PC-3 (cell line): ENCODE results near the gene PTN. TPM values are rescaled to one million over a fixed set of nuclear protein-coding genes. Genes with fewer than 3 reads are reported as not detected.
"Not testable (repeated sequence)": the region's sequence is repeated elsewhere in the genome, so short reads cannot be mapped to it uniquely, and the experiment has no call there.

Experiments used
- ATAC-seq: fragments of 200-7000 bp; cut with Tn5 transposase; 2 replicates; pipeline ENCODE4 v1.9.1; 2020; ENCODE audit warnings: mild to moderate bottlenecking, moderate library complexity
- BruUV-seq: library from RNA; stranded (reverse); fragments of 400-500 nt; replicated peaks from 2 replicates; lab custom pipeline; 2021; lab: Mats Ljungman, UMichigan
- CTCF ChIA-PET: fragments of 300-600 bp; sonication (Branson Sonifier 250); formaldehyde crosslinking; loops from one replicate; lab custom pipeline; 2022; ENCODE audit warnings: antibody characterized with exemption; lab: Charles Lee
- POLR2A ChIA-PET: fragments of 300-600 bp; sonication (Branson Sonifier 250); formaldehyde crosslinking; loops from one replicate; lab custom pipeline; 2022; ENCODE audit warnings: antibody characterized with exemption; ENCODE audit not compliant: unreplicated experiment; lab: Charles Lee
- DNase-seq: peaks from one replicate; pipeline ENCODE4 v3.0.0-alpha.2; 2015
- H2AFZ ChIP-seq: fragments of 300-600 bp; sonication (generic); 2 replicates; pipeline ENCODE4 v1.6.0; 2016; ENCODE audit warnings: antibody characterized with exemption, low read length
- H3F3A ChIP-seq: fragments of 300-600 bp; sonication (generic); one replicate; pipeline ENCODE4 v1.6.0; 2017; ENCODE audit warnings: antibody characterized with exemption, low read length, control low read depth, mild to moderate bottlenecking; ENCODE audit not compliant: unreplicated experiment
- H3K27ac ChIP-seq: fragments of 300-600 bp; sonication (generic); 2 replicates; pipeline ENCODE4 v1.5.1; 2016; ENCODE audit warnings: mild to moderate bottlenecking, low read length
- H3K27me3 ChIP-seq: fragments of 300-600 bp; sonication (generic); 2 replicates; pipeline ENCODE4 v1.6.1; 2016; ENCODE audit warnings: low read length, mixed read lengths
- H3K36me3 ChIP-seq: fragments of 300-600 bp; sonication (generic); 2 replicates; pipeline ENCODE4 v1.6.1; 2016; ENCODE audit warnings: low read depth, mixed run types, low read length, mixed read lengths
- H3K4me1 ChIP-seq: fragments of 300-600 bp; sonication (generic); 2 replicates; pipeline ENCODE4 v1.5.1; 2016; ENCODE audit warnings: low read length; ENCODE audit not compliant: insufficient read depth
- H3K4me2 ChIP-seq: fragments of 300-600 bp; sonication (generic); 2 replicates; pipeline ENCODE4 v1.6.0; 2016; ENCODE audit warnings: low read length
- H3K4me3 ChIP-seq: fragments of 300-600 bp; sonication (generic); 2 replicates; pipeline ENCODE4 v1.5.1; 2016; ENCODE audit warnings: mild to moderate bottlenecking, low read length, mixed read lengths
- H3K79me2 ChIP-seq: fragments of 300-600 bp; sonication (generic); 2 replicates; pipeline ENCODE4 v1.6.1; 2017; ENCODE audit warnings: low read length, mixed read lengths
- H3K9ac ChIP-seq: fragments of 300-600 bp; sonication (generic); 2 replicates; pipeline ENCODE4 v1.6.0; 2016; ENCODE audit warnings: mild to moderate bottlenecking, low read length
- H3K9me2 ChIP-seq: fragments of 300-600 bp; sonication (generic); replicated peaks from 2 replicates; pipeline ENCODE4 v1.6.1; 2016; ENCODE audit warnings: mixed run types, low read length, mixed read lengths
- H3K9me3 ChIP-seq: fragments of 300-600 bp; sonication (generic); 2 replicates; pipeline ENCODE4 v1.6.1; 2016; ENCODE audit warnings: low read length, mixed read lengths
- H4K20me1 ChIP-seq: fragments of 300-600 bp; sonication (generic); 2 replicates; pipeline ENCODE4 v1.6.1; 2016; ENCODE audit warnings: low read length, mixed read lengths
- EZH2 ChIP-seq: fragments of 300-600 bp; sonication (generic); IDR thresholded peaks from one replicate; pipeline ENCODE4 v1.6.1; 2017; ENCODE audit warnings: antibody characterized with exemption, mild to moderate bottlenecking, low read length; ENCODE audit not compliant: unreplicated experiment
- EZH2phosphoT487 ChIP-seq: fragments of 300-600 bp; sonication (generic); IDR thresholded peaks from 2 replicates; pipeline ENCODE4 v1.6.1; 2018; ENCODE audit warnings: mild to moderate bottlenecking, antibody characterized with exemption, low read length, borderline replicate concordance
- intact Hi-C: fragments of 100-400 bp; cut with micrococcal nuclease; formaldehyde crosslinking; loops from 2 replicates; pipeline ENCODE4 v1.9.0; 2023
- total RNA-seq: library from RNA; depleted of rRNA; stranded (reverse); fragments of >200 nt; gene quantifications from 2 replicates; pipeline ENCODE4 v1.2.3, GENCODE V29; 2014
- TF ChIP-seq, protein P1 (sequence below): fragments of 300-600 bp; sonication (generic); conservative IDR thresholded peaks from 2 replicates; pipeline ENCODE4 v1.5.1; 2017; ENCODE audit warnings: antibody characterized with exemption, low read depth, mild to moderate bottlenecking, low read length

PTN gene
- total RNA-seq, 1 experiment from 2014 or later, result 0.07 TPM

DNA sequence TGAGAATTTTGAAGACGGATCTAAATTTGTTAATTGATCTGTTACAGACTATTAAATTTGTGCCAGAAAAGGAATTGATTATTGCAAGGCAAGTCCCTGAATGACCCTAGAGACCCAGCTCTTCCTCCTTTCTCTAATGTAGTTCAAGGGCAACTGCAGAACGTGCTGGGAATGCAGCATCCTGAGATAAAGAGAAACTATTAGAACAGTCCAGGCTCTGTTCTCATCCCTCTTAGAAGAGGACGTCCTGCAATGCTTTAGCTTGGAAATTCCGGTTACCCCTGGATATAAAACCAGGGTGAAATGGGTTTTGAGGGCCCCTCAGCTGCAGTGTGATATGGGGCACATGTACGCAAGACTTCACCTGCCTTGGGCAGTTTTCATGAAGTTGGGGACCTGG, 67.3 kb downstream of the PTN start:
- Histone ChIP-seq H4K20me1 (no peaks in the 10 kb centered on the region), H3K9ac (no peak overlapping the region), H3K79me2 (no peaks in the 10 kb centered on the region), H3K4me2 (no peak overlapping the region), H3K36me3 (no peaks in the 10 kb centered on the region), H3K4me3 (no peak overlapping the region), H3K4me1 (no peaks in the 10 kb centered on the region), H3K27ac (no peak overlapping the region), H2AFZ (no peak overlapping the region), H3K9me2 (no peaks in the 10 kb centered on the region), H3F3A (no peaks in the 10 kb centered on the region), H3K9me3 (no peaks in the 10 kb centered on the region), H3K27me3 (no peaks in the 10 kb centered on the region)
- TF ChIP-seq EZH2 (no peak), EZH2phosphoT487 (no peak)
- TF ChIP-seq, protein P1, sequence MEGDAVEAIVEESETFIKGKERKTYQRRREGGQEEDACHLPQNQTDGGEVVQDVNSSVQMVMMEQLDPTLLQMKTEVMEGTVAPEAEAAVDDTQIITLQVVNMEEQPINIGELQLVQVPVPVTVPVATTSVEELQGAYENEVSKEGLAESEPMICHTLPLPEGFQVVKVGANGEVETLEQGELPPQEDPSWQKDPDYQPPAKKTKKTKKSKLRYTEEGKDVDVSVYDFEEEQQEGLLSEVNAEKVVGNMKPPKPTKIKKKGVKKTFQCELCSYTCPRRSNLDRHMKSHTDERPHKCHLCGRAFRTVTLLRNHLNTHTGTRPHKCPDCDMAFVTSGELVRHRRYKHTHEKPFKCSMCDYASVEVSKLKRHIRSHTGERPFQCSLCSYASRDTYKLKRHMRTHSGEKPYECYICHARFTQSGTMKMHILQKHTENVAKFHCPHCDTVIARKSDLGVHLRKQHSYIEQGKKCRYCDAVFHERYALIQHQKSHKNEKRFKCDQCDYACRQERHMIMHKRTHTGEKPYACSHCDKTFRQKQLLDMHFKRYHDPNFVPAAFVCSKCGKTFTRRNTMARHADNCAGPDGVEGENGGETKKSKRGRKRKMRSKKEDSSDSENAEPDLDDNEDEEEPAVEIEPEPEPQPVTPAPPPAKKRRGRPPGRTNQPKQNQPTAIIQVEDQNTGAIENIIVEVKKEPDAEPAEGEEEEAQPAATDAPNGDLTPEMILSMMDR, result no peak
- ATAC-seq (no peak), DNase-seq (no peak)
- CTCF ChIA-PET, result no interaction called here
- intact Hi-C loops, result no loop called here
- no TSS peak for BruUV-seq
- POLR2A ChIA-PET, result no interaction called here

DNA sequence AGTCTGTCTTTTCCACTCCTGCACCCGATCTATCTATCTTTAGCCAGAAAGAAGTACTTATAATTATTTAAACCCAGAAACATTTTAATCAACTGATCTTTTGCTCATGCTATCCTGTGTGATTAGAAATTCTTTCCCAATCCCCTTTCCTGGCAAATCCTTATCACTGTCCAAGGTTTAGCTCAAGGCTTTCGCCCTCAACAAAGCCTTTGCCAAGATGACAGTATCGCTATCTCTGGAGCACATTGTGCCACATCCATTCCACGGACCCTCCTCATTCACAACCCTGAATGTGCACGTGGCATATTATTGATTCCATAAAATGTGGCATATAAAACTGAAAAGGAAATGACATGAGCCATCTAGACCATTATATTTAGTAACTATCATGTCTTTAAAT, 71.3 kb downstream of the PTN start:
- TF ChIP-seq, protein P1, result no peak
- TF ChIP-seq EZH2phosphoT487, result no peak
- TF ChIP-seq EZH2, result no peak
- Histone ChIP-seq H2AFZ (no peak overlapping the region), H4K20me1 (no peaks in the 10 kb centered on the region), H3F3A (no peaks in the 10 kb centered on the region), H3K9ac (no peak overlapping the region), H3K36me3 (no peaks in the 10 kb centered on the region), H3K27me3 (no peaks in the 10 kb centered on the region), H3K79me2 (no peaks in the 10 kb centered on the region), H3K4me1 (no peaks in the 10 kb centered on the region), H3K4me2 (no peak overlapping the region), H3K27ac (no peak overlapping the region), H3K9me2 (no peaks in the 10 kb centered on the region), H3K9me3 (no peaks in the 10 kb centered on the region), H3K4me3 (no peak overlapping the region)
- ChIA-PET POLR2A (no interaction called here), CTCF (no interaction called here)
- ATAC-seq (no peak), DNase-seq (no peak)
- intact Hi-C loops, result no loop called here
- BruUV-seq, result no TSS peak

DNA sequence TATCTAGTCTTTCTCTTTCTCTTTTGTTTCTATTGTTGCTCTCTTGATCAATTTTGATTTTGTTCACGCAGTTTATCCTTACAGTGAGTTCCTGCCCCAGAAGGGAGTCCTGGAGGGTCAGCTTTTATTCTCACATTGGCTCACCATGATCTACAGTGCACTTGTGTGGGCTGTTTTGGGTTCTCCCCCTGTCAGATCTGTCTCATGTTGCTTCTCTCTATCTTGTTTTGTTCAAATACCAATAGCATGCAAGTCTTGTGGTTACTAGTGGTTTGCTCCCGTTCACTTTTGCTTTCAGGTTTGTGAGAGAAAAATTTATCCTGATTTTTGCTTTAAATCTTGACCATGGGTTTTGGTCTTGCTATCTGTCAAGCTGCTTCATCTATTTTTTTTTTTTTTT, 74.3 kb downstream of the PTN start:
- intact Hi-C loops, result no loop called here
- BruUV-seq, result no TSS peak
- H3K9ac ChIP-seq, result no peak overlapping the region

DNA sequence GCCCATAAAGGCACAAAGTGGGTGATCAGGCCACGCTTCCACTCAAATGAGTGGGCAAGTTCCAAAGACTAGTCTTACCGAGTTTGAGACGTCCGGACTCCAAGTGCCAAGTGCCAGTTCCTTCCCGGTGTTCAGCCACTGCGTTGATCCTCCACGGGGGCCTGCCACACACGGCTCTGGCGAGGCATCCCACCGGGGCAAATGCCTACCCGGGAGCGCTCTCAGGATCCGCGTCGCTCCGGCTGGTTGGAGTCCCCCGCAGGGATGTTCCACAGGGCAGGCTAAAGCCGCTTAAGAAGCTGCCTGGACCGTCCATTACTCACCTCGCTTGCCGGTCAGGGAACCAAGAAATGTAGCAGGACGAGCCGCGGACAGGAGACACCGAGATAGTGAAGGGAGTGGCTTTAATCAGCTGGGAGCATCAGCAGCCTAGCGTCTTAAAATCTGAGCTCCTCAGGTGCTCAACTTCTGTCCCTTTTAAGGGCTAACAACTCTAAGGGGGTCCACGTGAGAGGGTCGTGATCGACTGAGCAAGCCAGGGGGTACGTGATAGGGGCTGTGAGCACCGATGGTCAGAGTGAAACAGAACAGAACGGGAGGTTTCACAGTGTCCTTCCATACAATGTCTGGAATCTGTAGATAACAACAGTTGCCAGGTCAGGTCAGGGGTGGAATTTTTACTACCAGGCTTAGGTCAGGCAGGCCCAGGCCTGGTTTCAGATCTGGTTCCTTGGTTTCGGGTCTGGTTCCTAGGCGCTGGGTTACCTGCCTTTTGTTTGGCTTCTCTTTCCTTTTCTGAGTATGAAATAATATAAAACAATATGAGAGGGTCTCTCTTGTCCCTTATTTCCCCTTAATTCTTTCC, 75.3 kb downstream of the PTN start:
- H3K9me3 ChIP-seq, H3K36me3 ChIP-seq, H3K4me3 ChIP-seq, H3K27ac ChIP-seq, H3F3A ChIP-seq, CTCF ChIA-PET, H3K9me2 ChIP-seq, intact Hi-C loops, POLR2A ChIA-PET, H3K9ac ChIP-seq, H3K4me1 ChIP-seq, H4K20me1 ChIP-seq, H3K27me3 ChIP-seq, BruUV-seq, H3K4me2 ChIP-seq, H2AFZ ChIP-seq, ATAC-seq, H3K79me2 ChIP-seq, DNase-seq: not testable (repeated sequence)

More for the DNA sequence above, 74.3 kb downstream of the PTN start:
- CTCF ChIA-PET, result no interaction called here
- no peak for TF ChIP-seq EZH2
- TF ChIP-seq, protein P1, result no peak
- TF ChIP-seq EZH2phosphoT487, result no peak
- Histone ChIP-seq H3K4me3 (no peak overlapping the region), H3K9me2 (no peaks in the 10 kb centered on the region), H3K27me3 (no peaks in the 10 kb centered on the region), H3F3A (no peaks in the 10 kb centered on the region), H3K4me2 (no peak overlapping the region), H3K9me3 (no peaks in the 10 kb centered on the region), H2AFZ (no peak overlapping the region), H3K79me2 (no peaks in the 10 kb centered on the region), H3K4me1 (no peaks in the 10 kb centered on the region), H3K36me3 (no peaks in the 10 kb centered on the region), H4K20me1 (no peaks in the 10 kb centered on the region), H3K27ac (no peak overlapping the region)
- ATAC-seq (no peak), DNase-seq (no peak)
- POLR2A ChIA-PET, result no interaction called here
